ENCODE measurements around the gene ADAMTS1. TPM values are rescaled to one million over a fixed set of nuclear protein-coding genes. Genes with fewer than 3 reads are reported as not detected.

Gene ADAMTS1
- total RNA-seq, 1 experiment from 2014 or later, result 94.4 TPM

- DNase-seq (ENCODE audit: low read depth), result no peak
Observed at GRCh38 chr21:26812173-26812572, 33.0 kb downstream of the ADAMTS1 start.

GRCh38 chr21:26811482-26811881, 33.7 kb downstream of the ADAMTS1 start:
- DNase-seq (ENCODE audit: low read depth), result no peak

DNA sequence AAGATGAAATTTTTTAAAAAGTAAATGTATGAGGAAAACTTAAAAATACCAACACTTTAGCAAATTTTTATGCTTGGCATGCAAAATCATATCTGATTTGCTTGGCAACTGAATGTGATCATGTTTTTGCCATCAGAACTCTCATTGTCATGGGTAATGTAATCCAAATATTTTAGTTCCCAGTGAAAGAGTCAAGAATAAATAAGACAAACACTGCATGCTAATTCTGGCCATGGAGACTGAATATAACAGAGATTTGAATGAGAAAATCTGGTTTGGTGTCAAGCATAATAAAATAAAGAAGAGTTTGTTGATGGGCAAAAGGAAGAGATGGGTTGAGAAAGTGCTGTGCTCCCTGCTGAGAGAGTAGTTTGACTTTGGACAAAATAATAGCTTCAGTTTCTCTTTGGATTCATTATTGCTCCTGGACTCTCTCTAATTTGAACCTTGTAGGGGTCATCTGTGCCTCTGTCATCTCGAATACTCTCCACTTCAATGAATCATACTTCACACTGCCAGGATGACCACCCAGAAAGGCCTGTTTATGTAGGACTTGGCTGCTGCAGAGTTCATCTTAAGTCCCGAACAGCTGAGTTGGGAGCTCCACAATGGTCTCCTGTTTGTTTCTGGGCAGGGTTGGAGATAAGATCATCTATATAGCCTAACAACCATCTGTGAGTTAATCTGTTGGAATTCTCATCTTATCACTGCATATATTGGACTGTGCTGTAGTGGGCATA, 34.4 kb downstream of the ADAMTS1 start:
- peak; percentile 30 for DNase-seq (ENCODE audit: low read depth)

DNA sequence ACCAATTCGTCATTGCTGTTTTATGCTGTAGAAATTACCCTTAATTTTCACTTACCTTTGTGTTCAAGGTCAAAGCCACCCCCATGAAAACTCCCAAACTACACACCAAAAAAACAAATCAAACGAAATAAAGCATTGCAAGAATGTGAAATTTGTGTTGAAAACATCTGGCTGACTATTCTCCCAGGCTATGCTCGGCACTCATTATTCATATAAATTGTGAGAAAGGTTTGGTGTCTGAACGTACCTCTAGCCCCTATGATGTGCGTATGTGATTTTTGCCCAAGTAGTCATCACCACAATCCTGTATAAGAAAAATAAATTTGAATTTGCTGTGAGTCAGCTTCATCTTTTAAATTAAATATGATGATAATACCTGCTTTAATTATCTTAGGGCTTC, 34.9 kb downstream of the ADAMTS1 start:
- no peak for DNase-seq (ENCODE audit: low read depth)

DNA sequence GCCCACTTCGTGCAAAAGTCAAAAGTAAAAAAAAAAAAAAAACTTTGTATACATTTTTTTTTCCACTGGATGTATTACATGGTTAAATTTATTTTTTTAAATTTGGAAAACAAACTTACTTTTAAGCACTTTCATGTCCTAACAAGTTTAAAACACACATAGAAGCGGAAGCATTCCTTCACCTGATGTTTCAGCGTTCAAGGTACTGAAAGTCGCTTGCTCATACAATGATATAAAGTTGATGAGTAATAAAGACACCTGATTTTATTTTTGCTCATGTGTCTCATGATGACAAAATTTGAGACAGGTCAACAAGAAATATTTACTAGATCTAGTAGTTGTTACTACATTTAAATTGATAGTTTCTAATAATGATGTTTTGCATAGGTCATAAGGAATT, 35.5 kb downstream of the ADAMTS1 start:
- DNase-seq (ENCODE audit: low read depth), result no peak

- peak; percentile 70 for DNase-seq (ENCODE audit: low read depth)
Observed at GRCh38 chr21:26806801-26807295, 38.4 kb downstream of the ADAMTS1 start.

GRCh38 chr21:26804895-26805609, 40.2 kb downstream of the ADAMTS1 start:
- no peak for DNase-seq (ENCODE audit: low read depth)

GRCh38 chr21:26801498-26801897, 43.7 kb downstream of the ADAMTS1 start:
- DNase-seq (ENCODE audit: low read depth), result peak; percentile 57

GRCh38 chr21:26800970-26801431, 44.2 kb downstream of the ADAMTS1 start:
- peak; percentile 15 for DNase-seq (ENCODE audit: low read depth)

DNA sequence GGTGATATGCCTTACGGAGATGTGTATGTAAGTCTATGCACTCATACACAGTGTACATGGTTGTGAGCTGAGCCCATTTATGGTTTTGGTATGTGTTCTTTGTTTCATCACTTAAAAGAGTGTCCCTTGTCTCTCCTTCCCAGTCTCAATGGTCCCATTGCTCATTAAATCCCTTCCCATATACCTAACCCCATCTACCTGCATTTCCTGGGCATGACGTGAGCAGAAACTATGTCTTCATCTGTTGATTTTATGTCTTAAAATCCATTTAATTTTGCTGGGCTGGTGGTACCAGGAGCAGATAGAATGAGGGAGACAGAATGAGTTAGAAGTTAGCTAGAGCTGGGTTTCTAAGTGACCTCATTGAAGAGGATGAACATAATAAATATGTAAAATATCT, 44.8 kb downstream of the ADAMTS1 start:
- DNase-seq (ENCODE audit: low read depth), result no peak

DNA sequence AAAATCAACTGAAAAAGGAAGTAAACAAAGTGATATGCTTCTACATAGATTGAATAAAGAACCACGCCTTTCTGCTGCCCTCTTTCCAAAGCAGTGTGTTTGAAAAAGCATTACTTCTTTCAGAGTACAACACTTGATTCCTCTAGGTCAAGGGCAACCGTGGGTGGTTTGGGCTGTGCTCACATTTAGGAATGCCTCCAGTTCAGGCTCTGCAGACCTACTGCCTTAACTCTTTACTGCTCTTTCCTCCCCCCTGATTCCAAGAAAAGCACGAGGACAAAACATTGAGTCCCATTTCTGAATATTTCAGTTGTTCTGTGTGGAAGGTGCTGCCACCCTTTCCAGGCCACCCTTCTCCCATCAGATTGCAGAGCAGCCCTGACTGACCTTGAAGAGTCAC, 45.2 kb downstream of the ADAMTS1 start:
- no peak for DNase-seq (ENCODE audit: low read depth)

DNA sequence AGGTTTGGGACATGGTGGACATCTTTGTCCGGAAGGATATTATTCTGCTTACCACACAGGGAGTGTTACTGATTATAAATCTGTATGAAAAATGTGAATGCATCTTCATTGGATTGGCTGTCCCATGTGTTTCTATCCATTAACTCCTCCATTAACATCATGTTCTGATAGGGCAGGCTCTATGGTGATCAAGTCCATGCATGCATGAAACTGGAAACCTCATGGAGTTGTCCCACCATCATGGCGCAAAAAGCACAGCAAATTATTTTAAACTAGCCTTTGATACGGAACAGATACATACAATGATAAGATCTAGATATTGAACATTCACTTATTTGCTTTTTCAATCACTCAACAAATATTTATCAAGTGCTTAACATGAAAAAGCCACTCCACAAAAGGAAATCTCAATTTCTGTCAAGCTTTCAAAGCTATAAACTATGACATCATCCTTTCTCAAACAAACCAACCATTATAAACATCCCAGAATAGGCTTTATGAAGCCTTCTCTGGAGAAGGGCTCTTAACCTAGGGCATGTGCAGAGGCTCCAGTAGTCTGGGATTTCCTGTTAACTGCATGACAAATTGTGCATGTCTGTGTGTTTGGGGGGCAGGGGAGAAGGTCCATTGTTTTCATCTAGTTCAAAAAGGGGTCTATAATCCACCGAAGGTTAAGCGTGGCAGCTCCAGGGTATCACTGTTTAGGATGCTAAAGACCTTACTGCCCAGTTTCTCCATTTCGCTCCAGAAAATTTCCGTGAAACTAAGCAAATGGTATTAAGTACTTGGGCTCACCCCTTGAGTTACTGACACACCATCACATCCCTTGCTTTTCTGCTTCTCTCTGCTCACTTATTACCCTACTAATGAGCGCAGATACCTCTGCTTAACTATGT, 46.1 kb downstream of the ADAMTS1 start:
- DNase-seq (ENCODE audit: low read depth), result peak; percentile 51

DNA sequence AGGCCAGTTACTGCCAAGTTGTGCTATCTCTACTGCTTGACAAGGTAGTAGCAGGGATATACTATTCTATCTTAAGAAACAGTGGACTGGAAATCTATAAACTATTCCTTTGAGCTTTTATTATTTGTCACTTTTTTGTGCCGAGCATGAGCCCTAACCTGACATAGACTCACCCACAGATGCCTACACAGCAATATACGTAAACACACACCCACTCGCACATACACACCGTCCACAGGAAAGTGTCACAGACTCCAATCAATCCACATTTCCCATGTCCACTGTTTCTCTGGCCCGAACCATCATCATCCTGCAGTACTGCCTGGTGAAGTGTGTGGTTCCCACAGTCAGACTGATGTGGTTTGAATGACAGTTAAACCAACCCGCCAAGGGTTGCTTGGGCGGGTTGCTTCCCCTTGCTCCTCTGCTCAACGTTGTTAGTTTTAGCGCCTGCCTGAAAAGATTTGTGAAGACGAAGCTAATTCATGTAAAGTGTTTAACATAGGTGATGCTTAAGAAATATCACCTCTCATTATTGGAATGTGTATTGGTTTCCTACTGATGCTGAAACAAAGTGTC, 47.2 kb downstream of the ADAMTS1 start:
- DNase-seq (ENCODE audit: low read depth), result no peak

- DNase-seq (ENCODE audit: low read depth), result peak; percentile 86
Observed at GRCh38 chr21:26795866-26796329, 49.3 kb downstream of the ADAMTS1 start.

DNA sequence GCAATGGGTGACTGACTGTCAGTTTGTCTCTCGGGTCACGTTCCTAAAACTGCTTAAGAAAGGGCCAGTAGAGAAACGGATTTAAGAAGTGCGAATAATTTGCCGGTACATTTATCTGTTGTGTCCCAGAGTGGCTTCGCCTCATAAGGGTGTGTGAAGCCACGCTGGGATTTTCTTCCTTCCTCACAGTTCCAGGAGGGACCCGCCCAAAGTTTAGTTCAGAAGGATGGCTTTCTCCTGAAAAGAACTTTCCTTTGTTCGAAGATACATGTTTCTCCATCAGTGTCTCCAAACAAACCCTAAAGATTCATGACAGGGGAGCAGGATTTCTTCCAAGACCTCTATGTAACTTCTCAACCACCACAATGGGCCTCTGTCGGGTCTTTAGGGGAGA, 49.8 kb downstream of the ADAMTS1 start:
- DNase-seq (ENCODE audit: low read depth), result no peak

DNA sequence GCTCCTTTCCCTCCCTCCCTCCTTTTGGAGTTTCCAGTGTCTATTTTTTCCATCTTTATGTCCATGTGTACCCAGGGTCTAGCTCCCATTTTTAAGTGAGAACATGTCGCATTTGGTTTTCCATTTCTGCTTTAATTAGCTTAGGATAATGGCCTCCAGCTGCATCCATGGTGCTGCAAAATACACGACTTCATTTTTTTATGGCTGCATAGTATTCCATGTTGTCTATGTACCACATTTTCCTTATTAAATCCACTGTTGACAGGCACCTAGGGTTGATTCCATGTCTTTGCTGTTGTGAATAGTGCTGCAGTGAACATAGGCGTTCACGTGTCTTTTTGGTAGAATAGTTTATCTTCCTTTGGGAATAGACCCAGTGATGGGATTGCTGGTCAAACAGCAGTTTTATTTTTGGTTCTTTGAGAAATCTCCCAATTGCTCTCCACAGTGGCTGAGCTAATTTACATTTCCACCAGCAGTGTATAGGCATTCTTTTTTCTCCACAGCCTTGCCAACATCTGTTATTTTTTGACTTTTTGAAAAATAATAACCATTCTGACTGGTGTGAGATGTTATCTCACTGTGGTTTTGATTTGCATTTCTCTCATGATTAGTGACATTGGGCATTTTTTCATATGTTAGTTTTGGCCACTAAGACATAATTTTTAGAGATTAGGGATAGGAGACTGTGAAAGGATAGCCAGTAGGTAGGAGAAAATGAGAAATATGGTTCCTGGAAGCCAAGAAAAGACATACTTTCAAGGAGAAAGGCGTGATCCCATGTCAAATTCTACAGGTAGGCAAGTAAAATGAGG, 50.4 kb downstream of the ADAMTS1 start:
- no peak for DNase-seq (ENCODE audit: low read depth)

- DNase-seq (ENCODE audit: low read depth), result no peak
Observed at GRCh38 chr21:26790296-26790695, 54.9 kb downstream of the ADAMTS1 start.

DNA sequence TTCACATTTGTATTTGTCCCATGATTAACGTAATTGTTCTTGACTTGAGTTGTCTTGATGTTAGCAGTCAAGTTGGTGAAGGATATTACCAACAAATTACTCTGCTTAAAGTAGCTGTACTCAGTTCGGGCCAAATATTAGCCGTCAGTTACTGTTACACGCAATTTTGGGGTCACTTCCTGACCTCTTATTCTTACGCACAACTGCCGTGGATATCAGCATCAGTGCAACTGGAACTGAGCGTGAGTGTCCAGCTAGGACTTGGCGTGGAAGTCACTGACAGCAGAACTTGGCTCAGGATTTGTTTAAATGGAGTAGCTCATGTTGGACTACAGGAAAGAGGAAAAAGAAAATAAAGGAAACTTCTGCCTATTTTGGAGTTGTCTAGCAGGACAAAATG, 56.4 kb downstream of the ADAMTS1 start:
- DNase-seq (ENCODE audit: low read depth), result no peak
